Lung (tissue), 12 donors: ENCODE measurements around the gene PHF14. TPM values are rescaled to one million over a fixed set of nuclear protein-coding genes. Genes with fewer than 3 reads are reported as not detected.

Experiments used
- ATAC-seq: fragments of 200-7000 bp; cut with Tn5 transposase; one replicate; pipeline ENCODE4 v1.9.1; 2020; ENCODE audit warnings: moderate number of reproducible peaks; ENCODE audit not compliant: insufficient read depth, low FRiP score
- DNase-seq, 3 donors: peaks; one replicate each; pipeline ENCODE4 v3.0.0-alpha.2; 2013 to 2017
- H3K27ac ChIP-seq, 2 donors: one replicate each; pipeline ENCODE4 v1.5.1; 2013; ENCODE audit warnings: mild to moderate bottlenecking in 2 of 2, moderate library complexity in 2 of 2, control low read depth in 1 of 2, inconsistent platforms in 1 of 2, low read depth in 1 of 2, low read length in 1 of 2
- H3K27me3 ChIP-seq, 3 donors: one replicate each; pipeline ENCODE4 v1.5.1; 2013; ENCODE audit warnings: low read length in 2 of 3; ENCODE audit not compliant: control insufficient read depth in 3 of 3, insufficient read depth in 3 of 3
- H3K36me3 ChIP-seq, 4 donors: one replicate each; pipeline ENCODE4 v1.5.1; 2013; ENCODE audit warnings: low read length in 4 of 4, mild to moderate bottlenecking in 1 of 4, moderate library complexity in 1 of 4; ENCODE audit not compliant: control insufficient read depth in 4 of 4, insufficient read depth in 4 of 4
- H3K4me1 ChIP-seq, 5 donors: one replicate each; pipeline ENCODE4 v1.5.1; 2013; ENCODE audit warnings: low read length in 5 of 5, mild to moderate bottlenecking in 2 of 5, moderate library complexity in 1 of 5; ENCODE audit not compliant: control insufficient read depth in 5 of 5, insufficient read depth in 5 of 5
- H3K4me3 ChIP-seq: one replicate; pipeline ENCODE4 v1.5.1; 2013; ENCODE audit warnings: mild to moderate bottlenecking, control low read depth, moderate library complexity
- H3K9ac ChIP-seq, 2 donors: one replicate each; pipeline ENCODE4 v1.5.1; 2013; ENCODE audit warnings: low read length in 2 of 2, control low read depth in 1 of 2; ENCODE audit not compliant: insufficient read depth in 1 of 2
- H3K9me3 ChIP-seq, 4 donors: one replicate each; pipeline ENCODE4 v1.5.1; 2013; ENCODE audit warnings: low read length in 3 of 4, mild to moderate bottlenecking in 1 of 4, moderate library complexity in 1 of 4; ENCODE audit not compliant: control insufficient read depth in 4 of 4, insufficient read depth in 3 of 4
- WGBS, 2 donors: extraction: QIAGEN DNeasy Blood & Tissue Kit; methylation state at CpG; one replicate each; pipeline ENCODE4 v1.1.7; 2013; 5-methylcytosine and 5-hydroxymethylcytosine counted together
- polyA plus RNA-seq, 2 donors: library from polyadenylated mRNA; stranded (reverse); fragments of 200-250 nt; gene quantifications; one replicate each; pipeline ENCODE4 v1.2.1, GENCODE V29; 2013
- total RNA-seq, 2 donors: library from RNA; depleted of rRNA in 1 of 2; stranded (reverse); fragments of >200 nt in 1 of 2; gene quantifications; one replicate each; pipeline ENCODE4 v1.2.1, GENCODE V29; 2014 to 2021
- TF ChIP-seq, protein P1 (sequence below): IDR thresholded peaks from 2 replicates; pipeline ENCODE4 v1.5.1; 2012; ENCODE audit warnings: mild to moderate bottlenecking; ENCODE audit errors: control extremely low read depth, extremely low read depth
- donor health status: control.
- donor health status: control.
- donor health status: Bipolar disorder and iron deficiency.
- donor health status: healthy.
- donor health status: DM: yes; HTN: yes; CAD: no.

The PHF14 gene
- total and polyA plus RNA-seq, 4 donors = 12.9 to 89.5 (median 24.7) TPM

- Histone ChIP-seq H3K36me3 (no peaks in the 10 kb centered on the region), H3K9me3 (no peaks in the 10 kb centered on the region), H3K4me3 (no peak overlapping the region), H3K9ac (no peak overlapping the region), H3K27ac (no peak overlapping the region), H3K27me3 (no peaks in the 10 kb centered on the region), H3K4me1 (peaks cover 0 to 13% (median 5%) of the 10 kb centered on the region in 5 donors)
- ATAC-seq = no peak
- TF ChIP-seq, protein P1, sequence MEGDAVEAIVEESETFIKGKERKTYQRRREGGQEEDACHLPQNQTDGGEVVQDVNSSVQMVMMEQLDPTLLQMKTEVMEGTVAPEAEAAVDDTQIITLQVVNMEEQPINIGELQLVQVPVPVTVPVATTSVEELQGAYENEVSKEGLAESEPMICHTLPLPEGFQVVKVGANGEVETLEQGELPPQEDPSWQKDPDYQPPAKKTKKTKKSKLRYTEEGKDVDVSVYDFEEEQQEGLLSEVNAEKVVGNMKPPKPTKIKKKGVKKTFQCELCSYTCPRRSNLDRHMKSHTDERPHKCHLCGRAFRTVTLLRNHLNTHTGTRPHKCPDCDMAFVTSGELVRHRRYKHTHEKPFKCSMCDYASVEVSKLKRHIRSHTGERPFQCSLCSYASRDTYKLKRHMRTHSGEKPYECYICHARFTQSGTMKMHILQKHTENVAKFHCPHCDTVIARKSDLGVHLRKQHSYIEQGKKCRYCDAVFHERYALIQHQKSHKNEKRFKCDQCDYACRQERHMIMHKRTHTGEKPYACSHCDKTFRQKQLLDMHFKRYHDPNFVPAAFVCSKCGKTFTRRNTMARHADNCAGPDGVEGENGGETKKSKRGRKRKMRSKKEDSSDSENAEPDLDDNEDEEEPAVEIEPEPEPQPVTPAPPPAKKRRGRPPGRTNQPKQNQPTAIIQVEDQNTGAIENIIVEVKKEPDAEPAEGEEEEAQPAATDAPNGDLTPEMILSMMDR = no peak
- WGBS, 2 donors = 64 to 89% methylated on average over 3 of the region's 3 CpGs
- DNase-seq = no peak
Measured at GRCh38 chr7:11194492-11194891, 220.8 kb downstream of the PHF14 start.

GRCh38 chr7:11195502-11195901, 221.8 kb downstream of the PHF14 start:
- Histone ChIP-seq H3K27me3 (no peaks in the 10 kb centered on the region), H3K4me3 (no peak overlapping the region), H3K9me3 (no peaks in the 10 kb centered on the region), H3K4me1 (peaks cover 0 to 13% (median 5%) of the 10 kb centered on the region in 5 donors), H3K27ac (no peak overlapping the region), H3K9ac (no peak overlapping the region), H3K36me3 (no peaks in the 10 kb centered on the region)
- ATAC-seq = no peak
- 58 to 72% methylated on average over 3 of the region's 3 CpGs for WGBS, 2 donors
- TF ChIP-seq, protein P1 = no peak
- DNase-seq = no peak

GRCh38 chr7:11196143-11196542, 222.5 kb downstream of the PHF14 start:
- Histone ChIP-seq H3K9ac (no peak overlapping the region), H3K27me3 (no peaks in the 10 kb centered on the region), H3K36me3 (no peaks in the 10 kb centered on the region), H3K4me1 (peaks cover 0 to 13% (median 5%) of the 10 kb centered on the region in 5 donors), H3K9me3 (no peaks in the 10 kb centered on the region), H3K27ac (peak overlapping the region in 1 of 2 donors; percentile 72), H3K4me3 (no peak overlapping the region)
- WGBS, 2 donors = 63 to 92% methylated on average over 3 of the region's 3 CpGs
- DNase-seq (no peak), ATAC-seq (no peak)
- TF ChIP-seq, protein P1 = no peak

- no peak overlapping the region for H3K4me3 ChIP-seq
Measured at GRCh38 chr7:11203224-11203623, 229.6 kb downstream of the PHF14 start.

More at GRCh38 chr7:11203224-11203623, 229.6 kb downstream of the PHF14 start:
- TF ChIP-seq, protein P1 = no peak
- H3K9ac ChIP-seq = no peak overlapping the region
- H3K36me3 ChIP-seq = no peaks in the 10 kb centered on the region
- no peak for ATAC-seq
- no peak for DNase-seq
- no peaks in the 10 kb centered on the region for H3K27me3 ChIP-seq
- no peak overlapping the region for H3K27ac ChIP-seq
- H3K4me1 ChIP-seq = peaks cover 0 to 11% (median 0%) of the 10 kb centered on the region in 5 donors
- no peaks in the 10 kb centered on the region for H3K9me3 ChIP-seq
- 71 to 93% methylated on average over 1 of the region's 1 CpG for WGBS, 2 donors
